Effector memory CD8-positive, alpha-beta T cell (primary cell): ENCODE results near the gene HES4.
A peak's percentile ranks its signal among the peaks of the same experiment; 100 is the strongest.
"Not testable (repeated sequence)": the region's sequence is repeated elsewhere in the genome, so short reads cannot be mapped to it uniquely, and the experiment has no call there.

Source experiments
- ATAC-seq: fragments of 150-1000 bp; cut with Tn5 transposase; replicated peaks from 2 replicates; pipeline ENCODE4 v1.10.0; 2021; ENCODE audit warnings: mild to moderate bottlenecking, moderate library complexity
- DNase-seq, 3 experiments: peaks; one replicate each; pipeline ENCODE4 v3.0.0; 2021
- H3K27ac Mint-ChIP-seq, 2 donors: one replicate each; pipeline ENCODE4 v1.8.0; 2022; ENCODE audit warnings: mild to moderate bottlenecking in 2 of 2, mixed read lengths in 2 of 2, moderate library complexity in 2 of 2
- H3K27me3 Mint-ChIP-seq, 2 donors: one replicate each; pipeline ENCODE4 v1.8.0; 2022; ENCODE audit warnings: mixed read lengths in 2 of 2
- H3K36me3 Mint-ChIP-seq: one replicate; pipeline ENCODE4 v1.8.0; 2022; ENCODE audit warnings: mild to moderate bottlenecking, moderate library complexity, mixed read lengths; ENCODE audit not compliant: insufficient read depth
- H3K4me1 Mint-ChIP-seq, 2 donors: one replicate each; pipeline ENCODE4 v1.8.0; 2022; ENCODE audit warnings: low read depth in 2 of 2, mixed read lengths in 2 of 2
- H3K4me3 Mint-ChIP-seq, 2 donors: one replicate each; pipeline ENCODE4 v1.8.0; 2022; ENCODE audit warnings: mild to moderate bottlenecking in 2 of 2, mixed read lengths in 2 of 2, moderate library complexity in 2 of 2
- H3K9me3 Mint-ChIP-seq, 2 donors: one replicate each; pipeline ENCODE4 v1.8.0; 2022; ENCODE audit warnings: mixed read lengths in 2 of 2

HES4 gene

DNA sequence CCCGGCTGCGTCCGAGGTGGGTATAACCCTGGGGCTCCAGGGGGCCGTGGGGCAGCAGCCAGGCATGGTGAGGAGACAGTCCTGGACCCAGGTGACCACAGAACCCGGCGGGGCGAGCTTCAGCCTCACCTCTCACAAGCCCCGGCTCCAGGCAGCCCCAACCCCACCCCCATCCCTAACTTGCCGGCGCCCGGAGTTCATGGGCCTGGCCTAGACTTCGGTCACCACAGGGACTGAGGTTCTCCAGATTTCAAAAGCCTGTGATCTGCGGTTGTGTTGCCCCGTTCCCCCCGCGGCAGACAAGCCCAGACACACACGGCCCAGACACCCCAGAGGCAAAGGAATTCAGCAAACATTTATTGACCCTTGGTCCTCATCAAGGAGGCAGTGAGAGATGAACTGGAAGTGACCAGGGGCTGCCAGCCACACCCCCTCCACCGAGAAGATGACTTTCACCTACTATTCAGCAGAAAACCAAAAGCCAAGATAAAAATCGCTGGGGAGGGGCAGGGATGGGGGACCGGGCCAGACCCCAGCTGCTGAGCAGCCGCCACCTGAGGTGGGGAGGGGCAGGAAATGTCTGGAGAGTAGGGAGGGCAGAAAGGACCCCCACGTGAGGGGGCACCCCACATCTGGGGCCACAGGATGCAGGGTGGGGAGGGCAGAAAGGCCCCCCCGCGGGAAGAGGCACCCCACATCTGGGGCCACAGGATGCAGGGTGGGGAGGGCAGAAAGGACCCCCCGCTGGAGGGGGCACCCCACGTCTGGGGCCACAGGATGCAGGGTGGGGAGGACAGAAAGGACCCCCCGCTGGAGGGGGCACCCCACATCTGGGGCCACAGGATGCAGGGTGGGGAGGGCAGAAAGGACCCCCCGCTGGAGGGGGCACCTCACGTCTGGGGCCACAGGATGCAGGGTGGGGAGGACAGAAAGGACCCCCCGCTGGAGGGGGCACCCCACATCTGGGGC is 3.9 kb downstream of the HES4 start:
- peak; percentile 23 for ATAC-seq
- peak overlapping the region; percentile 45 to 49 for H3K4me3 Mint-ChIP-seq
- no peak overlapping the region for H3K27ac Mint-ChIP-seq
- peaks cover 27% of the 10 kb centered on the region for H3K36me3 Mint-ChIP-seq
- no peak for DNase-seq
- peaks cover 7 to 11% of the 10 kb centered on the region in 2 donors for H3K4me1 Mint-ChIP-seq
- peaks cover 49 to 71% of the 10 kb centered on the region in 2 donors for H3K27me3 Mint-ChIP-seq
- peaks cover 0 to 2% of the 10 kb centered on the region in 2 donors for H3K9me3 Mint-ChIP-seq

- H3K4me3 Mint-ChIP-seq, DNase-seq, ATAC-seq, H3K4me1 Mint-ChIP-seq, H3K9me3 Mint-ChIP-seq, H3K27ac Mint-ChIP-seq: not testable (repeated sequence)
- peaks cover 54 to 74% of the 10 kb centered on the region in 2 donors for H3K27me3 Mint-ChIP-seq
- H3K36me3 Mint-ChIP-seq = peaks cover 20% of the 10 kb centered on the region
Observed at GRCh38 chr1:994546-994945, 5.4 kb downstream of the HES4 start.

DNA sequence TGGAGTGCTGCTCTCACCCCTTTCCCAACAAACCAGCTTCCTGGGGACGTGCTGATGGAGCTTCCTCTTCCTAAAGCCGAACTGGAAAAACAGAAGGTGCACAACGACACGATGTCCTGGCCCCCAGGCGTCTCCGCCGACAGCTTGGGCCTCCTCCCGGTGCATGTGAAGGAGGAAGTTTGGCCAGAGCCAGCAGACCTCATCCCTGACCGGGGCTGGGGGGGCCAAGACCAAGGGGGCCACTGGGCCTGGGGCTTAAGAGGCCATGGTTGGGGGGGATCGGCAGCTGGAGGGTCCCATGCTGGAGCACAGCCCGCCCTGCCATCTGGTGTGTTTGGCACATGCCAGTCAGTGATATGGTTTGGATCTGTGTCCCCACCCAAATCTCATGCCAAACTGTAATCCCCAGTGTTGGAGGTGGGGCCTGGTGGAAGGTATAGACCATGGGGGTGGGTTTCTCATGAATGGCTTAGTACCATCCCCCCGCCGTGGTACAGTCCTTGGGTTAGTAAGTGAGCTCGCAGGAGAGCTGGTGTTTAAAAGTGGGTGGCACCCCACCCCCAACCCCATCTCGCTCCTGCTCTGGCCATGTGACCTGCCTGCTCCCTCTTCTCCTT is 6.4 kb downstream of the HES4 start:
- ATAC-seq (no peak), DNase-seq (no peak)
- Mint-ChIP-seq H3K4me1 (peaks cover 4 to 8% of the 10 kb centered on the region in 2 donors), H3K36me3 (peaks cover 19% of the 10 kb centered on the region), H3K9me3 (peaks cover 0 to 2% of the 10 kb centered on the region in 2 donors), H3K27me3 (peaks cover 64 to 85% of the 10 kb centered on the region in 2 donors), H3K27ac (no peak overlapping the region), H3K4me3 (no peak overlapping the region)

GRCh38 chr1:992362-992761 is 7.5 kb downstream of the HES4 start:
- H3K27ac Mint-ChIP-seq = no peak overlapping the region
- H3K4me1 Mint-ChIP-seq = peaks cover 4 to 8% of the 10 kb centered on the region in 2 donors
- DNase-seq (no peak), ATAC-seq (no peak)
- no peak overlapping the region for H3K4me3 Mint-ChIP-seq
- peaks cover 71 to 84% of the 10 kb centered on the region in 2 donors for H3K27me3 Mint-ChIP-seq
- H3K9me3 Mint-ChIP-seq = peaks cover 0 to 2% of the 10 kb centered on the region in 2 donors
- H3K36me3 Mint-ChIP-seq = peaks cover 12% of the 10 kb centered on the region

DNA sequence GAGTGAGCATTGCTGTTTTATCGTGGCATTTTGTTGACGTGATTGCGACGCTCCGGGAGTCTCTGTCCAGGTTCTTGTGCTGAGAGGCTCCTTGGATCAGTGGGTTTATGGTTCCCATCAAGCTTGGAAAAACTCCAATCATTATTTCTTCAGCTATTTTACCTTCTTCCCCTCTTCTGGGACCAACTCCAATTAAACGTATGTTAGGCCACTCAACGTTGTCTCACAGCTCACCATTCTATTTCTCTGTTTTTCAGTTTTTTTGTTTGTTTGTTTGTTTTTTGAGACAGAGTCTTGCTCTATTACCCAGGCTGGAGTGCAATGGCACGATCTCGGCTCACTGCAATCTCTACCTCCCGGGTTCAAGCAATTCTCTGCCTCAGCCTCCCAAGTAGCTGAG is 8.0 kb downstream of the HES4 start:
- H3K4me3 Mint-ChIP-seq = no peak overlapping the region
- H3K9me3 Mint-ChIP-seq = peaks cover 0 to 2% of the 10 kb centered on the region in 2 donors
- DNase-seq = no peak
- H3K27me3 Mint-ChIP-seq = peaks cover 67 to 79% of the 10 kb centered on the region in 2 donors
- no peak overlapping the region for H3K27ac Mint-ChIP-seq
- H3K4me1 Mint-ChIP-seq = peaks cover 4 to 6% of the 10 kb centered on the region in 2 donors
- peaks cover 8% of the 10 kb centered on the region for H3K36me3 Mint-ChIP-seq
- ATAC-seq = no peak

DNA sequence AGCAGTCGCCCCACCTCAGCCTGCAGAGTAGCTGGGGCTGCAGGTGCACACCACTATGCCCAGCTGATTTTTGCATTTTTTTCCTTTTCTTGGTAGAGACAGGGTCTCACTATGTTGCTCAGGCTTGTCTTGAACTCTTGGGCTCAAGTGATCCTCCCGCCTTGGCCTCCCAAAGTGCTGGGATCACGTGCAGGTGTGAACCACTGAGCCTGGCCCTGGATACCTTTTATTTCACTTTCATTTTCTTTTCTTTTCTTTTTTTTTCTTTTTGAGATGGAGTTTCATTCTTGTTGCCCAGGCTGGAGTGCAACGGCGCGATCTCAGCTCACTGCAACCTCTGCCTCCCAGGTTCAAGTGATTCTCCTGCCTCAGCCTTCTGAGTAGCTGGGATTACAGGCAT is 8.6 kb downstream of the HES4 start:
- DNase-seq, ATAC-seq, H3K9me3 Mint-ChIP-seq, H3K27ac Mint-ChIP-seq, H3K36me3 Mint-ChIP-seq, H3K4me1 Mint-ChIP-seq, H3K4me3 Mint-ChIP-seq: not testable (repeated sequence)
- peaks cover 67 to 78% of the 10 kb centered on the region in 2 donors for H3K27me3 Mint-ChIP-seq

GRCh38 chr1:988061-988460 is 11.8 kb downstream of the HES4 start:
- not testable (repeated sequence) for H3K36me3 Mint-ChIP-seq, H3K4me1 Mint-ChIP-seq, DNase-seq, ATAC-seq, H3K9me3 Mint-ChIP-seq, H3K4me3 Mint-ChIP-seq, H3K27ac Mint-ChIP-seq
- peaks cover 61 to 74% of the 10 kb centered on the region in 2 donors for H3K27me3 Mint-ChIP-seq

DNA sequence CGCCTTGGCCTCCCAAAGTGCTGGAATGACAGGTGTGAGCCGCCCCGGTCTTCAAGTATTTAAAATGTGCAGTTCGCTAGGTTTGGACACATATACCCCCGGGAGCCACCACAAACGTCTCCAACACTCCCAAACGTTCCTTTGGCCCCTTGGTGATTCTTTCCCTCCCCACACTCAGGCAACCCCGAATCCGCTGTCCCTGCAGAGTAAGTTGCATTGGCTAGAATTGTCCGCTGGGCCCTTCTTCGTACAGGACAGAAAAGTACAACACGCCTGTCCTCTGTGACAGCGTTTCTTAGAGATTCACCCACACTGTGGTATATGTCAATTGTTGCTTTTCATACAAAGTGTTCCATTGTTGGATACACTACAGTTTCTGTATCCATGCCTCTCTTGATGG is 14.8 kb downstream of the HES4 start:
- no peak for ATAC-seq
- H3K27me3 Mint-ChIP-seq = peaks cover 43 to 62% of the 10 kb centered on the region in 2 donors
- H3K4me1 Mint-ChIP-seq = no peaks in the 10 kb centered on the region
- DNase-seq = no peak
- H3K27ac Mint-ChIP-seq = no peak overlapping the region
- peaks cover 4% of the 10 kb centered on the region for H3K36me3 Mint-ChIP-seq
- no peak overlapping the region for H3K4me3 Mint-ChIP-seq
- H3K9me3 Mint-ChIP-seq = no peaks in the 10 kb centered on the region

GRCh38 chr1:984476-984814 is 15.5 kb downstream of the HES4 start:
- DNase-seq (no peak), ATAC-seq (peak; percentile 7)
- Mint-ChIP-seq H3K36me3 (peaks cover 4% of the 10 kb centered on the region), H3K27me3 (peaks cover 36 to 55% of the 10 kb centered on the region in 2 donors), H3K4me1 (no peaks in the 10 kb centered on the region), H3K4me3 (no peak overlapping the region), H3K27ac (no peak overlapping the region), H3K9me3 (no peaks in the 10 kb centered on the region)

DNA sequence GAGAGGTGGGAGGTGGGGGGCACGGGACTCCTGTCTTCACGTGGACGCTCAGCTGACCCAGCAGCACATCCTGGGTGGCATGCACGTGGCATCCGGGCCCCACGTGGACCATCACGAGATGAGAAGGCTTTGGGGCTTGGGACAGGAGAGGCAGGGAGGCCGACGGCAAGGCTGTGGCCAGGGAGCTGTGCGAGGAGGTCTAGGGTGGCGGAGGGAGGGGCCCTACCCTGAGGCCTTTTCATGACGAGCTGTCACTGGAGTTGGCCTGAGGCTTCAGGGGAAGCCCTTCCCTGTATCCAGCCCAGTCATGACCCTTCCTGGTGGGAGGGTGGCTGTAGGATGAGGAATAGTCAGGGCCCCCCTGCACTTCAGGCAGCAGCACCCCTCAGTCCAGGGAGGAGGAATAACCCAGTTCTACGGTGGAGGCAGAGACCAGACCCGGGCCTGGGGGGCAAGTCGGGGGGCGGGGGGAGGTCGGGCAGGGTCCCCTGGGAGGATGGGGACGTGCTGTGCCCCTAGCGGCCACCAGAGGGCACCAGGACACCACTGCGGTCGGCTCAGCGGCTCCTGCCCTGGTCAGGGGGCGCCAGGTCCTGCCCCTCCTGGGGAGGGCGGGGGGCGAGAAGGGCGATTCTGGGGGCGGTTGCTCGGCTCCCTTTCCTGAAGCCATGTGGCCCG is 16.0 kb downstream of the HES4 start:
- peaks cover 4% of the 10 kb centered on the region for H3K36me3 Mint-ChIP-seq
- no peak overlapping the region for H3K4me3 Mint-ChIP-seq
- H3K27me3 Mint-ChIP-seq = peaks cover 31 to 50% of the 10 kb centered on the region in 2 donors
- no peaks in the 10 kb centered on the region for H3K4me1 Mint-ChIP-seq
- peak; percentile 79 for ATAC-seq
- DNase-seq = peak; percentile 52 to 58 (median 56)
- H3K27ac Mint-ChIP-seq = no peak overlapping the region
- H3K9me3 Mint-ChIP-seq = no peaks in the 10 kb centered on the region

GRCh38 chr1:982765-983436 is 17.0 kb downstream of the HES4 start:
- ATAC-seq (no peak), DNase-seq (no peak)
- peaks cover 21 to 47% of the 10 kb centered on the region in 2 donors for H3K27me3 Mint-ChIP-seq
- peaks cover 0 to 3% of the 10 kb centered on the region in 2 donors for H3K4me1 Mint-ChIP-seq
- no peak overlapping the region for H3K4me3 Mint-ChIP-seq
- H3K27ac Mint-ChIP-seq = no peak overlapping the region
- H3K36me3 Mint-ChIP-seq = peaks cover 4% of the 10 kb centered on the region
- H3K9me3 Mint-ChIP-seq = no peaks in the 10 kb centered on the region

DNA sequence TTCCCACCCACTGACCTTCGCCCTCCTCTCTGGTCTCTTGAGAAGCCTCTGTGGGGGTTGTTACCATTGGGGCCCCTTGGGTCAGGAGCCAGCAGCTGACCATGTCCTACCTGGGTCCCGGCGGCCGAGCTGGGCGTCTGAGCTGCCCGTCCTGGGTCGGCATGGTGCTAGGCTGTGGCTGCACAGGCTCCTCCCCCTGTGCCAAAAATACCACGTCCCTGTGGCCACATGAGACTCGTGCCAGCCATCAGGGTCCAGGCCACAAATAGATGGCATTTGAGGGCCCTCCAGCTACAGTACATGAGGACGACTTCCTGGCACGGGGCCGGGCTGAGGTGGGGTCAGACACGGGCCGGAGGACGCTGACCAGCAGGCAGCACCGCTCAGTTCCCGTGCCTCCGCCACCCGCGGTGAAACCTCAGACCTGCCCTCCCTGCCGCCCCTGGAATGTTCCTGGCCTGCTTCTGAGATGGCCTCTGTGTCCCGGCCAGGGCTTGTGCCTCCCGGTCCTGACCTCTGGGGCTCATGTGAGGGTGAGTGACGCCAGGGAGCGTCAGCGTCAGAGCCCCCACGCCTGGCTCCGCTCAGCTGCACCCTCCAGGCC is 17.8 kb downstream of the HES4 start, which contains the start of gene PERM1:
TSS of gene PERM1 (minus strand) at position 139 of the 604 bp plus-strand sequence. CDS start 1,064 bp downstream, outside the sequence.
- DNase-seq = no peak
- Mint-ChIP-seq H3K36me3 (peaks cover 4% of the 10 kb centered on the region), H3K27ac (no peak within 1 kb of the TSS), H3K4me3 (no peak within 1 kb of the TSS), H3K4me1 (peaks cover 0 to 3% of the 10 kb centered on the region in 2 donors), H3K9me3 (no peaks in the 10 kb centered on the region), H3K27me3 (peaks cover 16 to 47% of the 10 kb centered on the region in 2 donors)
- no peak for ATAC-seq
